Measurements from ENCODE around the gene SLC35E2B. TPM values are rescaled to one million over a fixed set of nuclear protein-coding genes. Genes with fewer than 3 reads are reported as not detected.
A peak's percentile ranks its signal among the peaks of the same experiment; 100 is the strongest.
"Not testable (repeated sequence)": the region's sequence is repeated elsewhere in the genome, so short reads cannot be mapped to it uniquely, and the experiment has no call there.

Gene SLC35E2B
- total RNA-seq, 2 experiments from 2014 or later = 39.6 to 40.7 TPM

GRCh38 chr1:1680031-1680911 is 12.3 kb downstream of the SLC35E2B start:
- ATAC-seq (no peak), DNase-seq (peak; percentile 17)
- Mint-ChIP-seq H3K36me3 (ENCODE audit: low read depth) (peaks cover 14% of the 10 kb centered on the region), H3K4me1 (ENCODE audit: low read depth) (peaks cover 25% of the 10 kb centered on the region), H3K4me3 (no peak overlapping the region), H3K9me3 (ENCODE audit: insufficient read depth) (no peaks in the 10 kb centered on the region), H3K27me3 (ENCODE audit: low read depth) (no peaks in the 10 kb centered on the region), H3K27ac (no peak overlapping the region)
- ChIA-PET CTCF (interaction anchor here (2.2 kb wide), 1 partner anchor 11 kb away, joined by 14 read pairs; no protein-coding TSS in a partner anchor), POLR2A (interaction anchor here (1.1 kb wide), 1 partner anchor 44 kb away, joined by 3 read pairs; the partner anchor contains the start of gene CDK11A)

GRCh38 chr1:1678581-1679380 is 13.8 kb downstream of the SLC35E2B start:
- Mint-ChIP-seq H3K27me3 (ENCODE audit: low read depth) (no peaks in the 10 kb centered on the region), H3K4me1 (ENCODE audit: low read depth) (peaks cover 26% of the 10 kb centered on the region), H3K36me3 (ENCODE audit: low read depth) (peaks cover 20% of the 10 kb centered on the region), H3K4me3 (peak overlapping the region; percentile 89), H3K9me3 (ENCODE audit: insufficient read depth) (no peaks in the 10 kb centered on the region), H3K27ac (peak overlapping the region; percentile 98)
- POLR2A ChIA-PET = interaction anchor here (0.6 to 2.1 kb wide), 9 partner anchors 9 to 309 kb away, joined by 3 to 10 read pairs (median 4); partner anchors contain the start of gene MIB2
- DNase-seq (peak; percentile 88), ATAC-seq (peak; percentile 82)
- CTCF ChIA-PET = interaction anchor here (0.7 to 2.2 kb wide), 17 partner anchors 9 to 230 kb away, joined by 3 to 20 read pairs (median 4); partner anchors contain the start of gene MIB2

- Mint-ChIP-seq H3K27ac (peak overlapping the region; percentile 98), H3K9me3 (ENCODE audit: insufficient read depth) (no peaks in the 10 kb centered on the region), H3K27me3 (ENCODE audit: low read depth) (no peaks in the 10 kb centered on the region), H3K36me3 (ENCODE audit: low read depth) (peaks cover 19% of the 10 kb centered on the region), H3K4me3 (peak overlapping the region; percentile 89), H3K4me1 (ENCODE audit: low read depth) (peaks cover 26% of the 10 kb centered on the region)
- DNase-seq (peak; percentile 70), ATAC-seq (peak; percentile 69)
- ChIA-PET CTCF (interaction anchor here (0.7 to 2.2 kb wide), 17 partner anchors 9 to 231 kb away, joined by 3 to 20 read pairs (median 4); partner anchors contain the start of gene MIB2), POLR2A (interaction anchor here (0.6 to 2.1 kb wide), 9 partner anchors 8 to 302 kb away, joined by 3 to 10 read pairs (median 3); partner anchors contain the start of genes AURKAIP1 and MIB2)
These were observed 14.6 kb downstream of the SLC35E2B start for GRCh38 chr1:1677718-1678580.

- peaks cover 26% of the 10 kb centered on the region for H3K4me1 Mint-ChIP-seq (ENCODE audit: low read depth)
- H3K9me3 Mint-ChIP-seq (ENCODE audit: insufficient read depth); ATAC-seq; DNase-seq; H3K27me3 Mint-ChIP-seq (ENCODE audit: low read depth); CTCF ChIA-PET; H3K4me3 Mint-ChIP-seq; H3K27ac Mint-ChIP-seq; POLR2A ChIA-PET: not testable (repeated sequence)
- H3K36me3 Mint-ChIP-seq (ENCODE audit: low read depth) = peaks cover 27% of the 10 kb centered on the region
These were observed 16.5 kb downstream of the SLC35E2B start for GRCh38 chr1:1676087-1676486.

- H3K9me3 Mint-ChIP-seq (ENCODE audit: insufficient read depth); CTCF ChIA-PET; DNase-seq; H3K27me3 Mint-ChIP-seq (ENCODE audit: low read depth); H3K27ac Mint-ChIP-seq; POLR2A ChIA-PET; H3K4me3 Mint-ChIP-seq; ATAC-seq: not testable (repeated sequence)
- Mint-ChIP-seq H3K4me1 (ENCODE audit: low read depth) (peaks cover 26% of the 10 kb centered on the region), H3K36me3 (ENCODE audit: low read depth) (peaks cover 29% of the 10 kb centered on the region)
These were observed 17.4 kb downstream of the SLC35E2B start for GRCh38 chr1:1675218-1675617.

- H3K9me3 Mint-ChIP-seq (ENCODE audit: insufficient read depth); DNase-seq; H3K4me3 Mint-ChIP-seq; ATAC-seq; H3K27me3 Mint-ChIP-seq (ENCODE audit: low read depth); H3K27ac Mint-ChIP-seq; POLR2A ChIA-PET; CTCF ChIA-PET: not testable (repeated sequence)
- H3K36me3 Mint-ChIP-seq (ENCODE audit: low read depth) = peaks cover 32% of the 10 kb centered on the region
- peaks cover 28% of the 10 kb centered on the region for H3K4me1 Mint-ChIP-seq (ENCODE audit: low read depth)
These were observed 17.8 kb downstream of the SLC35E2B start for GRCh38 chr1:1674806-1675205.

- Mint-ChIP-seq H3K27me3 (ENCODE audit: low read depth) (no peaks in the 10 kb centered on the region), H3K9me3 (ENCODE audit: insufficient read depth) (no peaks in the 10 kb centered on the region), H3K36me3 (ENCODE audit: low read depth) (peaks cover 36% of the 10 kb centered on the region), H3K27ac (no peak overlapping the region), H3K4me1 (ENCODE audit: low read depth) (peaks cover 10% of the 10 kb centered on the region), H3K4me3 (no peak overlapping the region)
- CTCF ChIA-PET = no interaction called here
- no peak for DNase-seq
- no peak for ATAC-seq
- POLR2A ChIA-PET = no interaction called here
These were observed 20.2 kb downstream of the SLC35E2B start for GRCh38 chr1:1672181-1672965.

GRCh38 chr1:1671365-1672119 is 21.1 kb downstream of the SLC35E2B start:
- no peak overlapping the region for H3K4me3 Mint-ChIP-seq
- H3K36me3 Mint-ChIP-seq (ENCODE audit: low read depth) = peaks cover 34% of the 10 kb centered on the region
- no peaks in the 10 kb centered on the region for H3K9me3 Mint-ChIP-seq (ENCODE audit: insufficient read depth)
- H3K4me1 Mint-ChIP-seq (ENCODE audit: low read depth) = peaks cover 8% of the 10 kb centered on the region
- no peaks in the 10 kb centered on the region for H3K27me3 Mint-ChIP-seq (ENCODE audit: low read depth)
- DNase-seq = no peak
- no peak overlapping the region for H3K27ac Mint-ChIP-seq
- ChIA-PET POLR2A (no interaction called here), CTCF (no interaction called here)
- ATAC-seq = no peak

- H3K9me3 Mint-ChIP-seq (ENCODE audit: insufficient read depth) = no peaks in the 10 kb centered on the region
- POLR2A ChIA-PET = no interaction called here
- DNase-seq (no peak), ATAC-seq (no peak)
- H3K4me3 Mint-ChIP-seq = no peak overlapping the region
- H3K27me3 Mint-ChIP-seq (ENCODE audit: low read depth) = no peaks in the 10 kb centered on the region
- no peak overlapping the region for H3K27ac Mint-ChIP-seq
- CTCF ChIA-PET = no interaction called here
- peaks cover 8% of the 10 kb centered on the region for H3K4me1 Mint-ChIP-seq (ENCODE audit: low read depth)
- H3K36me3 Mint-ChIP-seq (ENCODE audit: low read depth) = peaks cover 40% of the 10 kb centered on the region
These were observed 21.7 kb downstream of the SLC35E2B start for GRCh38 chr1:1670866-1671265.

Data from activated CD8-positive, alpha-beta T cell treated with anti-CD3 and anti-CD28 coated beads, Interleukin-2, amount 10 ng/mL, durations not matched to agents 7 days and 5 days (primary cell).